ENCODE results near the gene ERBB4.
"Not testable (repeated sequence)": the region's sequence is repeated elsewhere in the genome, so short reads cannot be mapped to it uniquely, and the experiment has no call there.

ERBB4 gene

GRCh38 chr2:212133337-212133736 lies 405.3 kb downstream of the ERBB4 start:
- DNase-seq: no peak

- DNase-seq: no peak
Observed at GRCh38 chr2:212124598-212124997, 414.0 kb downstream of the ERBB4 start.

- DNase-seq: no peak
Observed at GRCh38 chr2:212119591-212119990, 419.0 kb downstream of the ERBB4 start.

- no peak for DNase-seq
Observed at GRCh38 chr2:212117926-212118325, 420.7 kb downstream of the ERBB4 start.

- DNase-seq: no peak
Observed at GRCh38 chr2:212114489-212114888, 424.1 kb downstream of the ERBB4 start.

- DNase-seq: no peak
Observed at GRCh38 chr2:212112401-212112800, 426.2 kb downstream of the ERBB4 start.

GRCh38 chr2:212109792-212110680 lies 428.6 kb downstream of the ERBB4 start:
- DNase-seq: no peak

GRCh38 chr2:212109217-212109616 lies 429.4 kb downstream of the ERBB4 start:
- no peak for DNase-seq

- DNase-seq: no peak
Observed at GRCh38 chr2:212107989-212108388, 430.6 kb downstream of the ERBB4 start.

- no peak for DNase-seq
Observed at GRCh38 chr2:212107014-212107413, 431.6 kb downstream of the ERBB4 start.

- not testable (repeated sequence) for DNase-seq
Observed at GRCh38 chr2:212106536-212106935, 432.1 kb downstream of the ERBB4 start.

- no peak for DNase-seq
Observed at GRCh38 chr2:212099658-212100057, 438.9 kb downstream of the ERBB4 start.

GRCh38 chr2:212098966-212099365 lies 439.6 kb downstream of the ERBB4 start:
- DNase-seq: no peak

GRCh38 chr2:212097001-212097400 lies 441.6 kb downstream of the ERBB4 start:
- no peak for DNase-seq

GRCh38 chr2:212089873-212090272 lies 448.7 kb downstream of the ERBB4 start:
- no peak for DNase-seq

GRCh38 chr2:212088353-212088752 lies 450.2 kb downstream of the ERBB4 start:
- no peak for DNase-seq

- DNase-seq: no peak
Observed at GRCh38 chr2:212083492-212083891, 455.1 kb downstream of the ERBB4 start.

GRCh38 chr2:212078103-212078502 lies 460.5 kb downstream of the ERBB4 start:
- DNase-seq: no peak

- DNase-seq: no peak
Observed at GRCh38 chr2:212076456-212076855, 462.1 kb downstream of the ERBB4 start.

GRCh38 chr2:212073360-212073759 lies 465.2 kb downstream of the ERBB4 start:
- no peak for DNase-seq

GRCh38 chr2:212066546-212066945 lies 472.1 kb downstream of the ERBB4 start:
- DNase-seq: no peak

GRCh38 chr2:212064318-212064717 lies 474.3 kb downstream of the ERBB4 start:
- no peak for DNase-seq

- no peak for DNase-seq
Observed at GRCh38 chr2:212052412-212053159, 486.0 kb downstream of the ERBB4 start.

GRCh38 chr2:212050871-212051270 lies 487.7 kb downstream of the ERBB4 start:
- no peak for DNase-seq

Measured in CD4-positive, alpha-beta T cell treated with Interleukin-17A for 4 hours (primary cell).